WTC11 (cell line): ENCODE measurements around the gene FES. TPM values are rescaled to one million over a fixed set of nuclear protein-coding genes. Genes with fewer than 3 reads are reported as not detected.

Experiments used
- ATAC-seq: fragments of 200-7000 bp; cut with Tn5 transposase; 2 replicates; pipeline ENCODE4 v1.10.0; 2021; ENCODE audit warnings: mild to moderate bottlenecking, moderate library complexity
- CTCF ChIA-PET: fragments of 300-600 bp; sonication (Branson Sonifier 250); formaldehyde crosslinking; loops from one replicate; lab custom pipeline; 2021; ENCODE audit warnings: antibody characterized with exemption; lab: Charles Lee
- POLR2A ChIA-PET: fragments of 350-600 bp; sonication (Branson Sonifier 250); formaldehyde crosslinking; loops from one replicate; lab custom pipeline; 2021; ENCODE audit warnings: antibody characterized with exemption; lab: Charles Lee
- DNase-seq: peaks from one replicate; pipeline ENCODE4 v3.0.0; 2021; ENCODE audit warnings: low spot score
- H3K27ac Mint-ChIP-seq: 2 replicates; pipeline ENCODE4 v1.8.0; 2021; ENCODE audit warnings: mixed read lengths
- H3K27me3 Mint-ChIP-seq: 2 replicates; pipeline ENCODE4 v1.8.0; 2021; ENCODE audit warnings: low read depth, mild to moderate bottlenecking, moderate library complexity, mixed read lengths
- H3K36me3 Mint-ChIP-seq: 2 replicates; pipeline ENCODE4 v1.8.0; 2021; ENCODE audit warnings: mixed read lengths
- H3K4me1 Mint-ChIP-seq: 2 replicates; pipeline ENCODE4 v1.8.0; 2022; ENCODE audit warnings: mixed read lengths
- H3K4me3 Mint-ChIP-seq: 2 replicates; pipeline ENCODE4 v1.8.0; 2021; ENCODE audit warnings: mild to moderate bottlenecking, moderate library complexity, mixed read lengths
- H3K9me3 Mint-ChIP-seq: 2 replicates; pipeline ENCODE4 v1.8.0; 2021; ENCODE audit warnings: mixed read lengths
- ARID4B ChIP-seq: sonication (generic); formaldehyde crosslinking; IDR thresholded peaks from 2 replicates; pipeline ENCODE4 v1.8.0; 2023; ENCODE audit warnings: missing genetic modification reagents, mild to moderate bottlenecking, borderline replicate concordance
- ATF3 ChIP-seq: sonication (generic); formaldehyde crosslinking; conservative IDR thresholded peaks from 2 replicates; pipeline ENCODE4 v1.8.1; 2022; ENCODE audit warnings: mild to moderate bottlenecking, missing genetic modification reagents
- FOXJ3 ChIP-seq: sonication (generic); formaldehyde crosslinking; IDR thresholded peaks from 2 replicates; pipeline ENCODE4 v1.9.0; 2021; ENCODE audit warnings: missing genetic modification reagents, mild to moderate bottlenecking, borderline replicate concordance
- FOXP1 ChIP-seq: sonication (generic); formaldehyde crosslinking; IDR thresholded peaks from 2 replicates; pipeline ENCODE4 v1.8.0; 2022; ENCODE audit warnings: missing genetic modification reagents, mild to moderate bottlenecking, moderate library complexity, borderline replicate concordance
- JUN ChIP-seq: sonication (generic); formaldehyde crosslinking; IDR thresholded peaks from 2 replicates; pipeline ENCODE4 v1.8.0; 2023; ENCODE audit warnings: mild to moderate bottlenecking, missing genetic modification reagents
- MAX ChIP-seq: sonication (generic); formaldehyde crosslinking; IDR thresholded peaks from 2 replicates; pipeline ENCODE4 v1.8.0; 2022; ENCODE audit warnings: mild to moderate bottlenecking, missing genetic modification reagents
- MLX ChIP-seq: sonication (generic); formaldehyde crosslinking; IDR thresholded peaks from 2 replicates; pipeline ENCODE4 v1.8.1; 2023; ENCODE audit warnings: mild to moderate bottlenecking, missing genetic modification reagents, moderate library complexity
- PRRX2 ChIP-seq: fragments of 250-450 bp; sonication (Bioruptor Pico); IDR thresholded peaks from 2 replicates; pipeline ENCODE4 v1.8.0; 2021; ENCODE audit warnings: mild to moderate bottlenecking
- USF2 ChIP-seq: sonication (generic); formaldehyde crosslinking; IDR thresholded peaks from 2 replicates; pipeline ENCODE4 v1.8.1; 2023; ENCODE audit warnings: mild to moderate bottlenecking, missing genetic modification reagents, moderate library complexity
- ZNF232 ChIP-seq: sonication (generic); formaldehyde crosslinking; IDR thresholded peaks from 2 replicates; pipeline ENCODE4 v1.8.0; 2022; ENCODE audit warnings: mild to moderate bottlenecking, missing genetic modification reagents
- ZNF317 ChIP-seq: sonication (generic); formaldehyde crosslinking; IDR thresholded peaks from 2 replicates; pipeline ENCODE4 v1.8.1; 2023; ENCODE audit warnings: low read depth, mild to moderate bottlenecking, moderate library complexity, missing genetic modification reagents, borderline replicate concordance
- ZNF423 ChIP-seq: fragments of 250-450 bp; sonication (Bioruptor Pico); IDR thresholded peaks from 2 replicates; pipeline ENCODE4 v2.1.2; 2022; ENCODE audit warnings: mild to moderate bottlenecking, moderate library complexity
- total RNA-seq: library from RNA; stranded (reverse); gene quantifications from 3 replicates; pipeline ENCODE4 v1.2.3, GENCODE V29; 2021
- TF ChIP-seq, protein P1 (sequence below): sonication (generic); formaldehyde crosslinking; IDR thresholded peaks from 2 replicates; pipeline ENCODE4 v1.8.1; 2023; ENCODE audit warnings: mild to moderate bottlenecking, missing genetic modification reagents, borderline replicate concordance
- TF ChIP-seq, protein P2 (sequence below): sonication (generic); formaldehyde crosslinking; IDR thresholded peaks from 2 replicates; pipeline ENCODE4 v1.8.0; 2022; ENCODE audit warnings: missing genetic modification reagents
- TF ChIP-seq, protein P3 (sequence below): sonication (generic); formaldehyde crosslinking; IDR thresholded peaks from 2 replicates; pipeline ENCODE4 v1.8.0; 2022; ENCODE audit warnings: mild to moderate bottlenecking, missing genetic modification reagents

FES gene
- total RNA-seq, 1 experiment from 2014 or later, result 10.0 TPM

- TF ChIP-seq, protein P1, sequence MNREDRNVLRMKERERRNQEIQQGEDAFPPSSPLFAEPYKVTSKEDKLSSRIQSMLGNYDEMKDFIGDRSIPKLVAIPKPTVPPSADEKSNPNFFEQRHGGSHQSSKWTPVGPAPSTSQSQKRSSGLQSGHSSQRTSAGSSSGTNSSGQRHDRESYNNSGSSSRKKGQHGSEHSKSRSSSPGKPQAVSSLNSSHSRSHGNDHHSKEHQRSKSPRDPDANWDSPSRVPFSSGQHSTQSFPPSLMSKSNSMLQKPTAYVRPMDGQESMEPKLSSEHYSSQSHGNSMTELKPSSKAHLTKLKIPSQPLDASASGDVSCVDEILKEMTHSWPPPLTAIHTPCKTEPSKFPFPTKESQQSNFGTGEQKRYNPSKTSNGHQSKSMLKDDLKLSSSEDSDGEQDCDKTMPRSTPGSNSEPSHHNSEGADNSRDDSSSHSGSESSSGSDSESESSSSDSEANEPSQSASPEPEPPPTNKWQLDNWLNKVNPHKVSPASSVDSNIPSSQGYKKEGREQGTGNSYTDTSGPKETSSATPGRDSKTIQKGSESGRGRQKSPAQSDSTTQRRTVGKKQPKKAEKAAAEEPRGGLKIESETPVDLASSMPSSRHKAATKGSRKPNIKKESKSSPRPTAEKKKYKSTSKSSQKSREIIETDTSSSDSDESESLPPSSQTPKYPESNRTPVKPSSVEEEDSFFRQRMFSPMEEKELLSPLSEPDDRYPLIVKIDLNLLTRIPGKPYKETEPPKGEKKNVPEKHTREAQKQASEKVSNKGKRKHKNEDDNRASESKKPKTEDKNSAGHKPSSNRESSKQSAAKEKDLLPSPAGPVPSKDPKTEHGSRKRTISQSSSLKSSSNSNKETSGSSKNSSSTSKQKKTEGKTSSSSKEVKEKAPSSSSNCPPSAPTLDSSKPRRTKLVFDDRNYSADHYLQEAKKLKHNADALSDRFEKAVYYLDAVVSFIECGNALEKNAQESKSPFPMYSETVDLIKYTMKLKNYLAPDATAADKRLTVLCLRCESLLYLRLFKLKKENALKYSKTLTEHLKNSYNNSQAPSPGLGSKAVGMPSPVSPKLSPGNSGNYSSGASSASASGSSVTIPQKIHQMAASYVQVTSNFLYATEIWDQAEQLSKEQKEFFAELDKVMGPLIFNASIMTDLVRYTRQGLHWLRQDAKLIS (CRISPR knock-in tag), result no peak
- no peak for TF ChIP-seq PRRX2
- no peak for TF ChIP-seq USF2 (CRISPR knock-in tag)
Measured at GRCh38 chr15:90877996-90878395, 6.3 kb upstream of the FES start (continued).

- Mint-ChIP-seq H3K27ac (no peak overlapping the region), H3K36me3 (peaks cover 32% of the 10 kb centered on the region; the same call in 1 of the 2 replicates), H3K27me3 (no peaks in the 10 kb centered on the region), H3K4me1 (peaks cover 16% of the 10 kb centered on the region), H3K4me3 (no peak overlapping the region), H3K9me3 (no peaks in the 10 kb centered on the region)
- ChIA-PET CTCF (no interaction called here), POLR2A (no interaction called here)
- DNase-seq (no peak), ATAC-seq (no peak)
- no peak for TF ChIP-seq ATF3 (CRISPR knock-in tag)
- no peak for TF ChIP-seq ARID4B (CRISPR knock-in tag)
- no peak for TF ChIP-seq MAX
- no peak for TF ChIP-seq ZNF423 (CRISPR knock-in tag)
- TF ChIP-seq JUN (CRISPR knock-in tag), result no peak
- TF ChIP-seq ZNF317 (CRISPR knock-in tag), result no peak
- TF ChIP-seq, protein P2, sequence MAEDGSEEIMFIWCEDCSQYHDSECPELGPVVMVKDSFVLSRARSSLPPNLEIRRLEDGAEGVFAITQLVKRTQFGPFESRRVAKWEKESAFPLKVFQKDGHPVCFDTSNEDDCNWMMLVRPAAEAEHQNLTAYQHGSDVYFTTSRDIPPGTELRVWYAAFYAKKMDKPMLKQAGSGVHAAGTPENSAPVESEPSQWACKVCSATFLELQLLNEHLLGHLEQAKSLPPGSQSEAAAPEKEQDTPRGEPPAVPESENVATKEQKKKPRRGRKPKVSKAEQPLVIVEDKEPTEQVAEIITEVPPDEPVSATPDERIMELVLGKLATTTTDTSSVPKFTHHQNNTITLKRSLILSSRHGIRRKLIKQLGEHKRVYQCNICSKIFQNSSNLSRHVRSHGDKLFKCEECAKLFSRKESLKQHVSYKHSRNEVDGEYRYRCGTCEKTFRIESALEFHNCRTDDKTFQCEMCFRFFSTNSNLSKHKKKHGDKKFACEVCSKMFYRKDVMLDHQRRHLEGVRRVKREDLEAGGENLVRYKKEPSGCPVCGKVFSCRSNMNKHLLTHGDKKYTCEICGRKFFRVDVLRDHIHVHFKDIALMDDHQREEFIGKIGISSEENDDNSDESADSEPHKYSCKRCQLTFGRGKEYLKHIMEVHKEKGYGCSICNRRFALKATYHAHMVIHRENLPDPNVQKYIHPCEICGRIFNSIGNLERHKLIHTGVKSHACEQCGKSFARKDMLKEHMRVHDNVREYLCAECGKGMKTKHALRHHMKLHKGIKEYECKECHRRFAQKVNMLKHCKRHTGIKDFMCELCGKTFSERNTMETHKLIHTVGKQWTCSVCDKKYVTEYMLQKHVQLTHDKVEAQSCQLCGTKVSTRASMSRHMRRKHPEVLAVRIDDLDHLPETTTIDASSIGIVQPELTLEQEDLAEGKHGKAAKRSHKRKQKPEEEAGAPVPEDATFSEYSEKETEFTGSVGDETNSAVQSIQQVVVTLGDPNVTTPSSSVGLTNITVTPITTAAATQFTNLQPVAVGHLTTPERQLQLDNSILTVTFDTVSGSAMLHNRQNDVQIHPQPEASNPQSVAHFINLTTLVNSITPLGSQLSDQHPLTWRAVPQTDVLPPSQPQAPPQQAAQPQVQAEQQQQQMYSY (CRISPR knock-in tag), result no peak
- no peak for TF ChIP-seq FOXJ3 (CRISPR knock-in tag)
- no peak for TF ChIP-seq ZNF232 (CRISPR knock-in tag)
- TF ChIP-seq MLX (CRISPR knock-in tag), result no peak
- TF ChIP-seq, protein P3, sequence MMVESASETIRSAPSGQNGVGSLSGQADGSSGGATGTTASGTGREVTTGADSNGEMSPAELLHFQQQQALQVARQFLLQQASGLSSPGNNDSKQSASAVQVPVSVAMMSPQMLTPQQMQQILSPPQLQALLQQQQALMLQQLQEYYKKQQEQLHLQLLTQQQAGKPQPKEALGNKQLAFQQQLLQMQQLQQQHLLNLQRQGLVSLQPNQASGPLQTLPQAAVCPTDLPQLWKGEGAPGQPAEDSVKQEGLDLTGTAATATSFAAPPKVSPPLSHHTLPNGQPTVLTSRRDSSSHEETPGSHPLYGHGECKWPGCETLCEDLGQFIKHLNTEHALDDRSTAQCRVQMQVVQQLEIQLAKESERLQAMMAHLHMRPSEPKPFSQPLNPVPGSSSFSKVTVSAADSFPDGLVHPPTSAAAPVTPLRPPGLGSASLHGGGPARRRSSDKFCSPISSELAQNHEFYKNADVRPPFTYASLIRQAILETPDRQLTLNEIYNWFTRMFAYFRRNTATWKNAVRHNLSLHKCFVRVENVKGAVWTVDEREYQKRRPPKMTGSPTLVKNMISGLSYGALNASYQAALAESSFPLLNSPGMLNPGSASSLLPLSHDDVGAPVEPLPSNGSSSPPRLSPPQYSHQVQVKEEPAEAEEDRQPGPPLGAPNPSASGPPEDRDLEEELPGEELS (CRISPR knock-in tag), result no peak
- no peak for TF ChIP-seq FOXP1 (CRISPR knock-in tag)
Measured at GRCh38 chr15:90878660-90879059, 5.6 kb upstream of the FES start.
